HUES48 (cell line): ENCODE data around the gene NPEPL1.

Source experiments
- H3K27ac ChIP-seq: one replicate; pipeline ENCODE4 v1.7.0; 2013; ENCODE audit warnings: low read depth, low read length, inconsistent platforms
- H3K27me3 ChIP-seq: 2 replicates; pipeline ENCODE4 v1.6.1; 2013; ENCODE audit warnings: mild to moderate bottlenecking, low read length; ENCODE audit not compliant: control insufficient read depth, insufficient read depth
- H3K36me3 ChIP-seq: 2 replicates; pipeline ENCODE4 v1.6.1; 2013; ENCODE audit warnings: low read length; ENCODE audit not compliant: control insufficient read depth, insufficient read depth
- H3K4me1 ChIP-seq: 2 replicates; pipeline ENCODE4 v1.6.1; 2013; ENCODE audit warnings: mild to moderate bottlenecking, low read length; ENCODE audit not compliant: control insufficient read depth, insufficient read depth
- H3K4me3 ChIP-seq: 2 replicates; pipeline ENCODE4 v1.5.1; 2013; ENCODE audit warnings: mild to moderate bottlenecking, low read depth, low read length
- H3K9ac ChIP-seq: 2 replicates; pipeline ENCODE4 v1.6.1; 2013; ENCODE audit warnings: mild to moderate bottlenecking, low read depth, low read length, moderate library complexity
- H3K9me3 ChIP-seq: 2 replicates; pipeline ENCODE4 v1.6.1; 2013; ENCODE audit warnings: low read length; ENCODE audit not compliant: control insufficient read depth, insufficient read depth

Gene NPEPL1

GRCh38 chr20:58716476-58717277 lies 24.1 kb downstream of the NPEPL1 start:
- H3K9ac ChIP-seq = no peak overlapping the region

GRCh38 chr20:58717278-58718091 lies 24.9 kb downstream of the NPEPL1 start:
- Histone ChIP-seq H3K36me3 (no peaks in the 10 kb centered on the region), H3K4me1 (no peaks in the 10 kb centered on the region), H3K9ac (no peak overlapping the region), H3K4me3 (no peak overlapping the region), H3K9me3 (no peaks in the 10 kb centered on the region), H3K27me3 (no peaks in the 10 kb centered on the region), H3K27ac (no peak overlapping the region)

More at GRCh38 chr20:58716476-58717277, 24.1 kb downstream of the NPEPL1 start:
- Histone ChIP-seq H3K4me3 (no peak overlapping the region), H3K27me3 (no peaks in the 10 kb centered on the region), H3K36me3 (no peaks in the 10 kb centered on the region), H3K27ac (no peak overlapping the region), H3K9me3 (no peaks in the 10 kb centered on the region), H3K4me1 (no peaks in the 10 kb centered on the region)

- H3K4me3 ChIP-seq = no peak overlapping the region
- H3K36me3 ChIP-seq = no peaks in the 10 kb centered on the region
- H3K27me3 ChIP-seq = no peaks in the 10 kb centered on the region
- H3K9me3 ChIP-seq = no peaks in the 10 kb centered on the region
- H3K27ac ChIP-seq = no peak overlapping the region
- H3K4me1 ChIP-seq = no peaks in the 10 kb centered on the region
- H3K9ac ChIP-seq = no peak overlapping the region
These were observed 25.5 kb downstream of the NPEPL1 start for GRCh38 chr20:58718121-58718563.

- H3K36me3 ChIP-seq = no peaks in the 10 kb centered on the region
- H3K27ac ChIP-seq = no peak overlapping the region
- no peak overlapping the region for H3K4me3 ChIP-seq
- no peaks in the 10 kb centered on the region for H3K27me3 ChIP-seq
- no peaks in the 10 kb centered on the region for H3K9me3 ChIP-seq
- H3K4me1 ChIP-seq = no peaks in the 10 kb centered on the region
- no peak overlapping the region for H3K9ac ChIP-seq
These were observed 26.1 kb downstream of the NPEPL1 start for GRCh38 chr20:58718729-58719128.

GRCh38 chr20:58719258-58719657 lies 26.7 kb downstream of the NPEPL1 start:
- no peak overlapping the region for H3K4me3 ChIP-seq
- H3K9ac ChIP-seq = no peak overlapping the region
- H3K9me3 ChIP-seq = no peaks in the 10 kb centered on the region
- H3K36me3 ChIP-seq = no peaks in the 10 kb centered on the region
- no peak overlapping the region for H3K27ac ChIP-seq
- no peaks in the 10 kb centered on the region for H3K27me3 ChIP-seq
- H3K4me1 ChIP-seq = no peaks in the 10 kb centered on the region

- Histone ChIP-seq H3K27ac (no peak overlapping the region), H3K27me3 (no peaks in the 10 kb centered on the region), H3K9ac (no peak overlapping the region)
These were observed 27.4 kb downstream of the NPEPL1 start for GRCh38 chr20:58719971-58720371.

GRCh38 chr20:58720890-58721289 lies 28.3 kb downstream of the NPEPL1 start:
- Histone ChIP-seq H3K9ac (no peak overlapping the region), H3K27ac (no peak overlapping the region), H3K4me3 (no peak overlapping the region), H3K4me1 (no peaks in the 10 kb centered on the region), H3K9me3 (no peaks in the 10 kb centered on the region), H3K27me3 (no peaks in the 10 kb centered on the region), H3K36me3 (no peaks in the 10 kb centered on the region)

More at GRCh38 chr20:58719971-58720371, 27.4 kb downstream of the NPEPL1 start:
- Histone ChIP-seq H3K4me1 (no peaks in the 10 kb centered on the region), H3K36me3 (no peaks in the 10 kb centered on the region), H3K4me3 (no peak overlapping the region), H3K9me3 (no peaks in the 10 kb centered on the region)

- no peak overlapping the region for H3K9ac ChIP-seq
- no peak overlapping the region for H3K27ac ChIP-seq
- H3K27me3 ChIP-seq = no peaks in the 10 kb centered on the region
- H3K4me3 ChIP-seq = no peak overlapping the region
- no peaks in the 10 kb centered on the region for H3K36me3 ChIP-seq
- H3K4me1 ChIP-seq = no peaks in the 10 kb centered on the region
- peaks cover 3% of the 10 kb centered on the region; the same call in 1 of the 2 replicates for H3K9me3 ChIP-seq
These were observed 29.6 kb downstream of the NPEPL1 start for GRCh38 chr20:58721951-58722778.

- Histone ChIP-seq H3K4me3 (no peak overlapping the region), H3K27me3 (no peaks in the 10 kb centered on the region)
These were observed 30.5 kb downstream of the NPEPL1 start for GRCh38 chr20:58722877-58723627.

GRCh38 chr20:58723628-58723984 lies 31.0 kb downstream of the NPEPL1 start:
- Histone ChIP-seq H3K9me3 (peaks cover 3% of the 10 kb centered on the region; the same call in 1 of the 2 replicates), H3K36me3 (no peaks in the 10 kb centered on the region), H3K9ac (no peak overlapping the region), H3K27ac (no peak overlapping the region), H3K27me3 (no peaks in the 10 kb centered on the region), H3K4me1 (no peaks in the 10 kb centered on the region), H3K4me3 (no peak overlapping the region)

More at GRCh38 chr20:58722877-58723627, 30.5 kb downstream of the NPEPL1 start:
- H3K27ac ChIP-seq = no peak overlapping the region
- no peaks in the 10 kb centered on the region for H3K36me3 ChIP-seq
- no peaks in the 10 kb centered on the region for H3K4me1 ChIP-seq
- H3K9me3 ChIP-seq = peaks cover 3% of the 10 kb centered on the region; the same call in 1 of the 2 replicates
- H3K9ac ChIP-seq = no peak overlapping the region
